AG20443 (cell line): ENCODE data around the gene NUP62.
A peak's percentile ranks its signal among the peaks of the same experiment; 100 is the strongest.
"Not testable (repeated sequence)": the region's sequence is repeated elsewhere in the genome, so short reads cannot be mapped to it uniquely, and the experiment has no call there.

Experiments used
- DNase-seq: peaks from one replicate; pipeline ENCODE4 v3.0.0; 2012; ENCODE audit warnings: low spot score, mixed read lengths

NUP62 gene

GRCh38 chr19:49951806-49952478, 22.6 kb upstream of the NUP62 start:
- DNase-seq: no peak

GRCh38 chr19:49950956-49951526, 21.7 kb upstream of the NUP62 start:
- DNase-seq: no peak

GRCh38 chr19:49950590-49950948, 21.3 kb upstream of the NUP62 start:
- DNase-seq: no peak

- no peak for DNase-seq
Observed at GRCh38 chr19:49949742-49950589, 20.7 kb upstream of the NUP62 start.

GRCh38 chr19:49946415-49946814, 17.1 kb upstream of the NUP62 start:
- DNase-seq: no peak

GRCh38 chr19:49944567-49944966, 15.3 kb upstream of the NUP62 start:
- not testable (repeated sequence) for DNase-seq

GRCh38 chr19:49940482-49940791, 11.1 kb upstream of the NUP62 start:
- DNase-seq: no peak

GRCh38 chr19:49939721-49940481, 10.6 kb upstream of the NUP62 start:
- no peak for DNase-seq

- no peak for DNase-seq
Observed at GRCh38 chr19:49938662-49939061, 9.4 kb upstream of the NUP62 start.

- DNase-seq: peak; percentile 85
Observed at GRCh38 chr19:49937750-49938381, 8.6 kb upstream of the NUP62 start.

- DNase-seq: no peak
Observed at GRCh38 chr19:49936549-49936948, 7.2 kb upstream of the NUP62 start.

- no peak for DNase-seq
Observed at GRCh38 chr19:49933643-49934042, 4.3 kb upstream of the NUP62 start.

- no peak for DNase-seq
Observed at GRCh38 chr19:49932731-49933131, 3.4 kb upstream of the NUP62 start.

- DNase-seq: no peak
Observed at GRCh38 chr19:49932041-49932451, 2.7 kb upstream of the NUP62 start.

GRCh38 chr19:49931293-49932040, 2.2 kb upstream of the NUP62 start:
- no peak for DNase-seq

GRCh38 chr19:49930483-49931011, 1.2 kb upstream of the NUP62 start:
- DNase-seq: no peak

- peak; percentile 95 for DNase-seq
Observed at GRCh38 chr19:49929611-49930482, 543 bp upstream of the NUP62 start.

- no peak for DNase-seq
Observed at GRCh38 chr19:49927526-49928264, 1.6 kb downstream of the NUP62 start.

- DNase-seq: no peak
Observed at GRCh38 chr19:49926515-49926914, 2.8 kb downstream of the NUP62 start.
